Caco-2 (cell line): ENCODE data around the gene SKOR1. TPM values are rescaled to one million over a fixed set of nuclear protein-coding genes. Genes with fewer than 3 reads are reported as not detected.

Experiments used
- BruUV-seq: library from RNA; stranded (reverse); fragments of 400-500 nt; replicated peaks from 2 replicates; lab custom pipeline; 2021; lab: Mats Ljungman, UMichigan
- CTCF ChIA-PET: fragments of 300-600 bp; sonication (Branson Sonifier 250); formaldehyde crosslinking; loops from one replicate; lab custom pipeline; 2022; ENCODE audit warnings: antibody characterized with exemption; lab: Charles Lee
- POLR2A ChIA-PET: fragments of 300-600 bp; sonication (Branson Sonifier 250); formaldehyde crosslinking; loops from one replicate; lab custom pipeline; 2022; ENCODE audit warnings: antibody characterized with exemption; lab: Charles Lee
- DNase-seq, 2 experiments: peaks; one replicate each; pipeline versions ENCODE4 v3.0.0 to v3.0.0-alpha.2; 2020 to 2022
- H3K27me3 ChIP-seq: replicated peaks from 2 replicates; pipeline ENCODE4 v1.6.0; 2011; ENCODE audit warnings: low read length; ENCODE audit not compliant: control insufficient read depth, insufficient read depth
- H3K36me3 ChIP-seq: 2 replicates; pipeline ENCODE4 v1.5.1; 2011; ENCODE audit warnings: low read length; ENCODE audit not compliant: control insufficient read depth, insufficient read depth
- H3K4me1 ChIP-seq: fragments of 250-450 bp; sonication (Bioruptor Pico); 2 replicates; pipeline ENCODE4 v1.5.1; 2020; ENCODE audit warnings: mild to moderate bottlenecking
- H3K4me3 ChIP-seq: 2 replicates; pipeline ENCODE4 v1.5.1; 2011; ENCODE audit warnings: low read depth, mild to moderate bottlenecking, control low read depth, low read length
- H3K9me3 ChIP-seq: fragments of 250-450 bp; sonication (Bioruptor Pico); 2 replicates; pipeline ENCODE4 v1.5.1; 2020; ENCODE audit warnings: mild to moderate bottlenecking, moderate library complexity
- H3K27ac Mint-ChIP-seq: one replicate; pipeline ENCODE4 v1.8.0; 2022; ENCODE audit warnings: mixed read lengths; ENCODE audit not compliant: unreplicated experiment
- H3K27me3 Mint-ChIP-seq: one replicate; pipeline ENCODE4 v1.8.0; 2022; ENCODE audit warnings: mixed read lengths; ENCODE audit not compliant: insufficient read depth, unreplicated experiment
- H3K36me3 Mint-ChIP-seq: one replicate; pipeline ENCODE4 v1.8.0; 2022; ENCODE audit warnings: mild to moderate bottlenecking, mixed read lengths; ENCODE audit not compliant: insufficient read depth, unreplicated experiment
- H3K4me1 Mint-ChIP-seq: one replicate; pipeline ENCODE4 v1.8.0; 2022; ENCODE audit warnings: low read depth, mixed read lengths; ENCODE audit not compliant: unreplicated experiment
- H3K4me3 Mint-ChIP-seq: one replicate; pipeline ENCODE4 v1.8.0; 2022; ENCODE audit warnings: mild to moderate bottlenecking, moderate library complexity, mixed read lengths; ENCODE audit not compliant: unreplicated experiment
- H3K9me3 Mint-ChIP-seq: one replicate; pipeline ENCODE4 v1.8.0; 2022; ENCODE audit warnings: mixed read lengths; ENCODE audit not compliant: unreplicated experiment
- intact Hi-C: fragments of 100-400 bp; cut with micrococcal nuclease; formaldehyde crosslinking; loops from one replicate; pipeline ENCODE4 v1.10.0; 2022; ENCODE audit not compliant: unreplicated experiment
- total RNA-seq: library from RNA; stranded (reverse); gene quantifications from 2 replicates; pipeline ENCODE4 v1.2.3, GENCODE V29; 2022
- TF ChIP-seq, protein P1 (sequence below), 2 experiments: fragments of 200-600 bp in 1 of 2; IDR thresholded peaks; 1 replicate in 1 of 2; 2 replicates in 1 of 2; pipeline versions ENCODE4 v1.5.1 to v1.8.0; 2011 to 2022; ENCODE audit warnings: antibody characterized with exemption in 1 of 2, control low read depth in 1 of 2, inconsistent platforms in 1 of 2, low read depth in 1 of 2, low read length in 1 of 2, mild to moderate bottlenecking in 1 of 2, moderate library complexity in 1 of 2; ENCODE audit not compliant: insufficient read depth in 1 of 2, severe bottlenecking in 1 of 2, unreplicated experiment in 1 of 2

The SKOR1 gene
- total RNA-seq, 1 experiment from 2014 or later, result not detected

DNA sequence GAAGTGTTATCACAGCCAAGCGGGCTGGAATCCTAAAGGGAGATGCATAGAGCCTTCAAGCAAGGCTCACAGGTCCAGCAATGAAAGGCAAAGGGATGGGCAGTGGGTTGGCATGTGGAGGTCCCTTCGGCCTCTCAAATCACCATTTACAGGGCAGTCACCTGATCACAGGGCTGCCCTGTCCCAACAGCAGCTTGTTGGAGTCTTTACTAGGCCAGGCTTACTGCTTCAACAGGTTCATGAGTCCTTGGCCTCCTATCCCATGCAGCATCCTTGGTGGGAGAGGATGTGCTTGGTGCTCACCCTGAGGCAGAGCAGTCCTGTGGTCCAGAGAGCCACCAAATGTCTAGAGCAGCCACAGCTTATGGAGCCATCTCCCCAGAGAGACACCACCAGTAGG lies 24.2 kb upstream of the SKOR1 start:
- TF ChIP-seq, protein P1, sequence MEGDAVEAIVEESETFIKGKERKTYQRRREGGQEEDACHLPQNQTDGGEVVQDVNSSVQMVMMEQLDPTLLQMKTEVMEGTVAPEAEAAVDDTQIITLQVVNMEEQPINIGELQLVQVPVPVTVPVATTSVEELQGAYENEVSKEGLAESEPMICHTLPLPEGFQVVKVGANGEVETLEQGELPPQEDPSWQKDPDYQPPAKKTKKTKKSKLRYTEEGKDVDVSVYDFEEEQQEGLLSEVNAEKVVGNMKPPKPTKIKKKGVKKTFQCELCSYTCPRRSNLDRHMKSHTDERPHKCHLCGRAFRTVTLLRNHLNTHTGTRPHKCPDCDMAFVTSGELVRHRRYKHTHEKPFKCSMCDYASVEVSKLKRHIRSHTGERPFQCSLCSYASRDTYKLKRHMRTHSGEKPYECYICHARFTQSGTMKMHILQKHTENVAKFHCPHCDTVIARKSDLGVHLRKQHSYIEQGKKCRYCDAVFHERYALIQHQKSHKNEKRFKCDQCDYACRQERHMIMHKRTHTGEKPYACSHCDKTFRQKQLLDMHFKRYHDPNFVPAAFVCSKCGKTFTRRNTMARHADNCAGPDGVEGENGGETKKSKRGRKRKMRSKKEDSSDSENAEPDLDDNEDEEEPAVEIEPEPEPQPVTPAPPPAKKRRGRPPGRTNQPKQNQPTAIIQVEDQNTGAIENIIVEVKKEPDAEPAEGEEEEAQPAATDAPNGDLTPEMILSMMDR (IDR thresholded peaks at IDR 0.05; ENCODE audit: insufficient read depth in 1 of 2, low read depth in 1 of 2, low read length in 1 of 2, severe bottlenecking in 1 of 2, unreplicated experiment in 1 of 2), result no peak
- POLR2A ChIA-PET, result no interaction called here
- no peaks in the 10 kb centered on the region for H3K4me1 ChIP-seq
- peak in 1 of 2 experiments; percentile 19 for DNase-seq
- H3K36me3 ChIP-seq, result no peaks in the 10 kb centered on the region
- H3K4me1 Mint-ChIP-seq, result no peaks in the 10 kb centered on the region
- CTCF ChIA-PET, result no interaction called here
- H3K27me3 ChIP-seq, result no peaks in the 10 kb centered on the region
- H3K27ac Mint-ChIP-seq, result no peak overlapping the region
- no peaks in the 10 kb centered on the region for H3K36me3 Mint-ChIP-seq
- H3K9me3 ChIP-seq, result no peaks in the 10 kb centered on the region
- intact Hi-C loops, result no loop called here
- BruUV-seq, result no TSS peak
- H3K4me3 Mint-ChIP-seq, result no peak overlapping the region
- no peaks in the 10 kb centered on the region for H3K27me3 Mint-ChIP-seq
- no peaks in the 10 kb centered on the region for H3K9me3 Mint-ChIP-seq
- no peak overlapping the region for H3K4me3 ChIP-seq

DNA sequence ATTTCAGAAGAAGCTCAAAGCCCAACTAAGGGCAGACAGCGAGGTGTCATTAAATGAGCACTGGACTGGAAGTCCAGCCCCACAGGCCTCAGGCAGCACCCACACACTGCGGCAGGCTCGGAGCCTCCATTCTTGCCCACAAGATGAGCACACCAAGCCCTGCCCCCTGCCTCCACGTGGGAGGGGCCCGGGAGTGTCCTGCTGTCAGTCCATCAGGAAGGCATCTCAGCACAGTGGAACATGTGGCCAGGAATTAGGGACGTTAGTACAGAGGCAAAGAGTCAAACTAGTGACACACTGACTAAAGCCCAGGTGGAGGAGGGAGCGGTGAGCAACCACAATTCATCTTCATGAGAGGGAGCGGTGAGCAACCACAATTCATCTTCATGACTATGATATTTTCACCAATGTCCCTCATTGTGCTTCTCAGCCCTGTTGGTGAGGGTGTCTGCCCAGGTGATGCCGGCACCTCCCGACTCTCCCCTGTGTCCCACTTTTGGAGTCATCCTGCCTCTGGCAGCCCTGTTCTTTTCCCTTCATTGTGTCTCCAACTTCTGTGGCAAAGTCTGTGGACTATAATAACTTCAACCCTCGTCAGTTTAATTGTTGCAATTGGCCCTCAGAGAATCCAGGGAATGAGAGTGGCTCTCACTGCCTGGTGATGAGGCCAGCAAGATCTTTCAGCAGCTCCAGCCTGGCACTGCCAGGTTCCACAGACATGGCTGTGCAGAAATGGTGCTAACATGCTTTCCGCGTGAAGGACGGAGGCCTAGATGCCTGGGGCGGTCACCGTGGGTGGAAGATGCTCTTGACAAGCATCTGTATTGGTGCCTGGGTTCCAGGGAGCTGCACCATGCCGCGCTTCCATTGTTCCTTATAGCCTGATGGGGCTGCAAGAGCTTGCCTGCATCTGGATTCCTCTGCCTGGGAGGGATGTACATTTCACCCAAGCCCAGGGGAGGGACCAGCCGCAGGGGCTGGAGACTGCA lies 23.1 kb upstream of the SKOR1 start:
- Mint-ChIP-seq H3K4me3 (no peak overlapping the region), H3K9me3 (no peaks in the 10 kb centered on the region), H3K4me1 (no peaks in the 10 kb centered on the region), H3K27ac (no peak overlapping the region), H3K27me3 (no peaks in the 10 kb centered on the region), H3K36me3 (no peaks in the 10 kb centered on the region)
- H3K4me1 ChIP-seq, result no peaks in the 10 kb centered on the region
- no TSS peak for BruUV-seq
- H3K9me3 ChIP-seq, result no peaks in the 10 kb centered on the region
- TF ChIP-seq, protein P1 (IDR thresholded peaks at IDR 0.05; ENCODE audit: insufficient read depth in 1 of 2, low read depth in 1 of 2, low read length in 1 of 2, severe bottlenecking in 1 of 2, unreplicated experiment in 1 of 2), result no peak
- peak in 1 of 2 experiments; percentile 25 for DNase-seq
- POLR2A ChIA-PET, result no interaction called here
- intact Hi-C loops, result no loop called here
- no peaks in the 10 kb centered on the region for H3K36me3 ChIP-seq
- H3K4me3 ChIP-seq, result no peak overlapping the region
- no peaks in the 10 kb centered on the region for H3K27me3 ChIP-seq
- CTCF ChIA-PET, result no interaction called here

DNA sequence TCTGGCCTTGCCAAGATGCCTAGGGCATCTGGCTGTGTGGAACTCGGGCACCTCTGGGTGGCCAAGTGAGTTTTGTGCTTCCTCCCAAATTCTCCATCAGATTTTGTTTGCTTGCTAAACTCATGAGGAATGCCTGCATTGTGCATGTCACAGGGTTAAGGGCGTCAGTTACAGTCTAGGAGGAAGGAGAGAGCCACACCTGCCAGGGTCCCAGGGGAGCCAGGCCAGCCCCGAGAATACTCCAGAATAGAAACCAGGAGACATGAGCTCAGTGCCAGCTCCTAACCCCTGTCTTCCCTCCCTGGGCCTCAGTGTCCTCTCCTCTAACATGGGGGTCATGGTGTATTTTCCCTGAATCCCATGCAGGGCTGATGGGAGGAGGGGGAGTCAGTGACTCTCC lies 22.0 kb upstream of the SKOR1 start:
- BruUV-seq, result no TSS peak
- TF ChIP-seq, protein P1 (IDR thresholded peaks at IDR 0.05; ENCODE audit: insufficient read depth in 1 of 2, low read depth in 1 of 2, low read length in 1 of 2, severe bottlenecking in 1 of 2, unreplicated experiment in 1 of 2), result no peak
- H3K9me3 Mint-ChIP-seq, result no peaks in the 10 kb centered on the region
- no peaks in the 10 kb centered on the region for H3K27me3 ChIP-seq
- DNase-seq, result peak in 1 of 2 experiments; percentile 10
- CTCF ChIA-PET, result no interaction called here
- H3K4me1 Mint-ChIP-seq, result no peaks in the 10 kb centered on the region
- POLR2A ChIA-PET, result no interaction called here
- H3K9me3 ChIP-seq, result no peaks in the 10 kb centered on the region
- no peaks in the 10 kb centered on the region for H3K36me3 Mint-ChIP-seq
- no peaks in the 10 kb centered on the region for H3K4me1 ChIP-seq
- no peak overlapping the region for H3K27ac Mint-ChIP-seq
- intact Hi-C loops, result no loop called here
- no peak overlapping the region for H3K4me3 Mint-ChIP-seq
- no peak overlapping the region for H3K4me3 ChIP-seq
- no peaks in the 10 kb centered on the region for H3K27me3 Mint-ChIP-seq
- no peaks in the 10 kb centered on the region for H3K36me3 ChIP-seq
